ENCODE data around the gene SOBP.
"Not testable (repeated sequence)": the region's sequence is repeated elsewhere in the genome, so short reads cannot be mapped to it uniquely, and the experiment has no call there.

SOBP gene

GRCh38 chr6:107520706-107521105, 30.8 kb downstream of the SOBP start:
- not testable (repeated sequence) for H3K27me3 ChIP-seq (ENCODE audit: control insufficient read depth, insufficient read depth, low read length, poor library complexity, severe bottlenecking); H3K36me3 ChIP-seq (ENCODE audit: control insufficient read depth, insufficient read depth, low read length); H3K4me1 ChIP-seq (ENCODE audit: control insufficient read depth, insufficient read depth, low read length); H3K27ac ChIP-seq (ENCODE audit: insufficient read depth, low read depth, low read length, poor library complexity, severe bottlenecking); H3K9me3 ChIP-seq (ENCODE audit: control insufficient read depth, low read length); H3K4me3 ChIP-seq (ENCODE audit: insufficient read depth, low read depth, low read length)
- 0% methylated on average over 1 of the region's 2 CpGs for WGBS, 2 experiments

DNA sequence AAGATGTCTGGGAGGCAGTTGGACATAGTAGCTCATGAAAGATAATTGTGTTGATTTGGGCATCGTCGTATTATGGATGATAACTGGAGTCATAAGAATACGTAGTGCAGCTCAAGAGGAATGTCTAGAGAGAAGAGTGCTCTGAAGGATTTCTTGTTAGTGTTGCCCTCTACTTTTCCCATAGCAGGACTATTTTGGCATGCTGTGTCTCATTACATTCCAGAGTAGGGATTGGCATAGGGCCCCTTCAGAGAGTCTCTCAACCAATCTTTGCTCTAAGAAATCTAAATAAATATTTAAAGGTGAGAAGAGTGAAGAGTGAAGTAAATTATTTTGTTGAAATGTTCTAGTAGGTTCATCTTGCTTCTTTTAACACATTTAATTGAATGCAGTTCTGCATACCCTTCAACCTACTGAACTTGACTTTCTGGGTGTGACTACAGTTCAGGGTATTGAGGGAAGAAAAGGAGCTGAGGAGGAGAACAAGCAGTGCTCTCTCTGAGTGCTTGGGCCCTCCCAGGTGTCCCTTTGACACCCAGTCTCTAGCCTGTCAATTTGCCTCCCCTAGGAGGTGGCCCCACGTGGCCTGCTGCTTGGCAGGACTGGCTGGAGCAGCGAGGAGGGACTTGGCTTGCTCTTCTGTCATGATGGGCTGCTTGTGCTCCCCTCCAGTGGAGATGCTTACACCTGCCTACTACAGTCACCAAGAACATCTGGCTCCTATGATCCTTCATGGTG, 33.3 kb downstream of the SOBP start:
- Histone ChIP-seq H3K9me3 (ENCODE audit: control insufficient read depth, low read length) (no peaks in the 10 kb centered on the region), H3K4me1 (ENCODE audit: control insufficient read depth, insufficient read depth, low read length) (no peaks in the 10 kb centered on the region), H3K36me3 (ENCODE audit: control insufficient read depth, insufficient read depth, low read length) (no peaks in the 10 kb centered on the region), H3K27ac (ENCODE audit: insufficient read depth, low read depth, low read length, poor library complexity, severe bottlenecking) (no peak overlapping the region), H3K4me3 (ENCODE audit: insufficient read depth, low read depth, low read length) (no peak overlapping the region), H3K27me3 (ENCODE audit: control insufficient read depth, insufficient read depth, low read length, poor library complexity, severe bottlenecking) (no peaks in the 10 kb centered on the region)
- 91 to 95% methylated on average over 5 of the region's 5 CpGs for WGBS, 2 experiments

GRCh38 chr6:107523794-107524193, 33.9 kb downstream of the SOBP start:
- no peaks in the 10 kb centered on the region for H3K4me1 ChIP-seq (ENCODE audit: control insufficient read depth, insufficient read depth, low read length)
- no peaks in the 10 kb centered on the region for H3K9me3 ChIP-seq (ENCODE audit: control insufficient read depth, low read length)
- no peaks in the 10 kb centered on the region for H3K36me3 ChIP-seq (ENCODE audit: control insufficient read depth, insufficient read depth, low read length)
- no peaks in the 10 kb centered on the region for H3K27me3 ChIP-seq (ENCODE audit: control insufficient read depth, insufficient read depth, low read length, poor library complexity, severe bottlenecking)
- WGBS, 2 experiments = 93 to 98% methylated on average over 2 of the region's 2 CpGs
- H3K27ac ChIP-seq (ENCODE audit: insufficient read depth, low read depth, low read length, poor library complexity, severe bottlenecking) = no peak overlapping the region
- no peak overlapping the region for H3K4me3 ChIP-seq (ENCODE audit: insufficient read depth, low read depth, low read length)

DNA sequence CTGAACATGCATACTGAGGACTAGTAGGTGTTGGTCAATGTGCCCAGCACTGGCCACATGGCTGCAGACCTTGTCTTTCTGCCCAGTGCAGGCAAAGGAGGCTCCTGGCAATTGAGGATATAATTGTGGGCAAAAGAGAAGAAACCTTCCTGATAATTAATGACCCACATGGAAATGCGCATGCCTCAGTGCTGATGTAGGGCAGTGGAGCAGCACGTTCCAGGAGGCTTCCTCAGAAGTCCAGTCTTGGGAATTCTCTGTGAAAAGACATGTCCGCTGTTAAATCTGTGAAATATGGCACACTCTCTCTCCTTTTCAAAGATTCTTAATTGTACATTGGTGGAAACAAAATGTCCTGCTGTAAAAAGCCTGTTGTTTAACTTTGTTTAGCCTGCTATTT, 34.7 kb downstream of the SOBP start:
- H3K36me3 ChIP-seq (ENCODE audit: control insufficient read depth, insufficient read depth, low read length) = no peaks in the 10 kb centered on the region
- 91 to 92% methylated on average over 3 of the region's 3 CpGs for WGBS, 2 experiments

GRCh38 chr6:107531868-107532267, 42.0 kb downstream of the SOBP start:
- H3K4me1 ChIP-seq (ENCODE audit: control insufficient read depth, insufficient read depth, low read length) = peaks cover 37% of the 10 kb centered on the region
- WGBS, 2 experiments = 96 to 100% methylated on average over 2 of the region's 2 CpGs

More for the DNA sequence above, 34.7 kb downstream of the SOBP start:
- Histone ChIP-seq H3K4me1 (ENCODE audit: control insufficient read depth, insufficient read depth, low read length) (no peaks in the 10 kb centered on the region), H3K4me3 (ENCODE audit: insufficient read depth, low read depth, low read length) (no peak overlapping the region), H3K27me3 (ENCODE audit: control insufficient read depth, insufficient read depth, low read length, poor library complexity, severe bottlenecking) (no peaks in the 10 kb centered on the region), H3K27ac (ENCODE audit: insufficient read depth, low read depth, low read length, poor library complexity, severe bottlenecking) (no peak overlapping the region), H3K9me3 (ENCODE audit: control insufficient read depth, low read length) (no peaks in the 10 kb centered on the region)

DNA sequence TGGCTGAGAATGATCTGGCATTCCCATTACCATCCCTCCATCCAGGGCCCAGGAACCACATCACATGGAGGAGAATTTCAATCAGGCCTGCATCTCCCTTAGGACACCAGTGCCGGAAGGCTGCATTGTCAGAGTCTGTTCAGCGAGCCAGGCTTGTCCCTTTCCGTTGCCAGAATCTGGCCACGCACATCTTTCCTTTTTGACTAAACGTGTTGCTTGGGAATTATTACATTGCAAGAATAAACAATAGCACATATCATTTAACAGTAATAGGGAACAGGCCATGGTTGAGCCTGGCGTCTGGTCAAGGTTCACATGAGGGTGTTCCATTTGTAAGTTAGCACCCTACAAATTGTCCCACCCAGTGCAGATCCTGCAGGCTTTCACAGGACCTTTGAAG, 42.8 kb downstream of the SOBP start:
- WGBS, 2 experiments = 89 to 98% methylated on average over 6 of the region's 6 CpGs
- H3K4me1 ChIP-seq (ENCODE audit: control insufficient read depth, insufficient read depth, low read length) = peaks cover 37% of the 10 kb centered on the region
- H3K27me3 ChIP-seq (ENCODE audit: control insufficient read depth, insufficient read depth, low read length, poor library complexity, severe bottlenecking) = no peaks in the 10 kb centered on the region
- no peaks in the 10 kb centered on the region for H3K9me3 ChIP-seq (ENCODE audit: control insufficient read depth, low read length)
- no peak overlapping the region for H3K27ac ChIP-seq (ENCODE audit: insufficient read depth, low read depth, low read length, poor library complexity, severe bottlenecking)
- no peak overlapping the region for H3K4me3 ChIP-seq (ENCODE audit: insufficient read depth, low read depth, low read length)
- no peaks in the 10 kb centered on the region for H3K36me3 ChIP-seq (ENCODE audit: control insufficient read depth, insufficient read depth, low read length)

More at GRCh38 chr6:107531868-107532267, 42.0 kb downstream of the SOBP start:
- H3K9me3 ChIP-seq (ENCODE audit: control insufficient read depth, low read length) = no peaks in the 10 kb centered on the region
- no peaks in the 10 kb centered on the region for H3K27me3 ChIP-seq (ENCODE audit: control insufficient read depth, insufficient read depth, low read length, poor library complexity, severe bottlenecking)
- no peak overlapping the region for H3K4me3 ChIP-seq (ENCODE audit: insufficient read depth, low read depth, low read length)
- no peak overlapping the region for H3K27ac ChIP-seq (ENCODE audit: insufficient read depth, low read depth, low read length, poor library complexity, severe bottlenecking)
- H3K36me3 ChIP-seq (ENCODE audit: control insufficient read depth, insufficient read depth, low read length) = no peaks in the 10 kb centered on the region

- WGBS, 2 experiments = 76 to 78% methylated on average over 11 of the region's 11 CpGs
- no peaks in the 10 kb centered on the region for H3K36me3 ChIP-seq (ENCODE audit: control insufficient read depth, insufficient read depth, low read length)
- peaks cover 37% of the 10 kb centered on the region for H3K4me1 ChIP-seq (ENCODE audit: control insufficient read depth, insufficient read depth, low read length)
- H3K9me3 ChIP-seq (ENCODE audit: control insufficient read depth, low read length) = no peaks in the 10 kb centered on the region
- H3K27ac ChIP-seq (ENCODE audit: insufficient read depth, low read depth, low read length, poor library complexity, severe bottlenecking) = no peak overlapping the region
- no peaks in the 10 kb centered on the region for H3K27me3 ChIP-seq (ENCODE audit: control insufficient read depth, insufficient read depth, low read length, poor library complexity, severe bottlenecking)
- no peak overlapping the region for H3K4me3 ChIP-seq (ENCODE audit: insufficient read depth, low read depth, low read length)
These were observed 43.6 kb downstream of the SOBP start for GRCh38 chr6:107533415-107534059.

GRCh38 chr6:107534571-107535141, 44.7 kb downstream of the SOBP start:
- Histone ChIP-seq H3K36me3 (ENCODE audit: control insufficient read depth, insufficient read depth, low read length) (no peaks in the 10 kb centered on the region), H3K4me3 (ENCODE audit: insufficient read depth, low read depth, low read length) (no peak overlapping the region), H3K9me3 (ENCODE audit: control insufficient read depth, low read length) (no peaks in the 10 kb centered on the region), H3K27ac (ENCODE audit: insufficient read depth, low read depth, low read length, poor library complexity, severe bottlenecking) (peak overlapping the region; percentile 53), H3K27me3 (ENCODE audit: control insufficient read depth, insufficient read depth, low read length, poor library complexity, severe bottlenecking) (no peaks in the 10 kb centered on the region), H3K4me1 (ENCODE audit: control insufficient read depth, insufficient read depth, low read length) (peaks cover 41% of the 10 kb centered on the region)
- WGBS, 2 experiments = 20 to 25% methylated on average over 5 of the region's 5 CpGs

DNA sequence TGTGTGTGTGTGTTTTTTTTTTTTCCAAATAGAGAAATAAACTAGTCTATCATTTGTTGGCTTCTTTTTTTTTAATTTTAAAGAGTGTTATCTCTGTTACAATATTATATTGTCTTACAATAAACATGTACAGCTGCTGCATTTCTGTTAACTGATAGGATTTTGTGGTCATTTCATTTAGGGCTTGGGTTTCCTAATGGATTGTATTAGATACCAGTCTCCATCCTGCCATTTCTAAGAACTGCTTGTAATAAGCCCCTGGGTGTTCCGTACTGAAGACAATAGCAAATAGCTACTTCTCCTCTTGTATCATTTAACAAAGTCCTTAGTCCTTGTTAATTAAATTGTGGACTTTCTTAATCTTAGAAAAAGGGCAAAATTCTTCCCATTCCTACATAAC, 45.7 kb downstream of the SOBP start:
- peaks cover 42% of the 10 kb centered on the region for H3K4me1 ChIP-seq (ENCODE audit: control insufficient read depth, insufficient read depth, low read length)

GRCh38 chr6:107536180-107536961, 46.5 kb downstream of the SOBP start:
- 82 to 95% methylated on average over 4 to 6 of the region's 6 CpGs for WGBS, 2 experiments
- Histone ChIP-seq H3K36me3 (ENCODE audit: control insufficient read depth, insufficient read depth, low read length) (no peaks in the 10 kb centered on the region), H3K4me3 (ENCODE audit: insufficient read depth, low read depth, low read length) (no peak overlapping the region)

More for the DNA sequence above, 45.7 kb downstream of the SOBP start:
- WGBS, 2 experiments = 75% methylated on average over 1 of the region's 1 CpG; no CpG with 5 or more reads in 1 of the 2 experiments
- no peaks in the 10 kb centered on the region for H3K9me3 ChIP-seq (ENCODE audit: control insufficient read depth, low read length)
- no peak overlapping the region for H3K4me3 ChIP-seq (ENCODE audit: insufficient read depth, low read depth, low read length)
- H3K27me3 ChIP-seq (ENCODE audit: control insufficient read depth, insufficient read depth, low read length, poor library complexity, severe bottlenecking) = no peaks in the 10 kb centered on the region
- H3K36me3 ChIP-seq (ENCODE audit: control insufficient read depth, insufficient read depth, low read length) = no peaks in the 10 kb centered on the region
- H3K27ac ChIP-seq (ENCODE audit: insufficient read depth, low read depth, low read length, poor library complexity, severe bottlenecking) = no peak overlapping the region

More at GRCh38 chr6:107536180-107536961, 46.5 kb downstream of the SOBP start:
- Histone ChIP-seq H3K27ac (ENCODE audit: insufficient read depth, low read depth, low read length, poor library complexity, severe bottlenecking) (no peak overlapping the region), H3K27me3 (ENCODE audit: control insufficient read depth, insufficient read depth, low read length, poor library complexity, severe bottlenecking) (no peaks in the 10 kb centered on the region), H3K4me1 (ENCODE audit: control insufficient read depth, insufficient read depth, low read length) (peaks cover 42% of the 10 kb centered on the region), H3K9me3 (ENCODE audit: control insufficient read depth, low read length) (no peaks in the 10 kb centered on the region)
